Small intestine (tissue), 7 donors: Measurements from ENCODE around the gene FBXL13. TPM values are rescaled to one million over a fixed set of nuclear protein-coding genes. Genes with fewer than 3 reads are reported as not detected.
"Not testable (repeated sequence)": the region's sequence is repeated elsewhere in the genome, so short reads cannot be mapped to it uniquely, and the experiment has no call there.

ENCODE experiments used
- DNase-seq, 2 donors: peaks; one replicate each; pipeline versions ENCODE4 v3.0.0 to v3.0.0-alpha.2; 2013
- FAIRE-seq: peaks from 2 replicates; lab custom pipeline; 2012; peaks lifted over from hg19 to GRCh38; lab: Jason Lieb, UNC
- H3K27ac ChIP-seq, 3 donors: one replicate each; pipeline ENCODE4 v1.5.1; 2013; ENCODE audit warnings: low read length in 2 of 3, mild to moderate bottlenecking in 2 of 3, control low read depth in 1 of 3, inconsistent platforms in 1 of 3, low read depth in 1 of 3, moderate library complexity in 1 of 3
- H3K27me3 ChIP-seq, 3 donors: one replicate each; pipeline ENCODE4 v1.6.1; 2013; ENCODE audit warnings: low read length in 3 of 3, inconsistent platforms in 1 of 3; ENCODE audit not compliant: control insufficient read depth in 3 of 3, insufficient read depth in 3 of 3
- H3K36me3 ChIP-seq, 3 donors: one replicate each; pipeline ENCODE4 v1.6.1; 2013; ENCODE audit warnings: low read length in 3 of 3, inconsistent platforms in 1 of 3, low read depth in 1 of 3, mild to moderate bottlenecking in 1 of 3, moderate library complexity in 1 of 3; ENCODE audit not compliant: control insufficient read depth in 3 of 3, insufficient read depth in 2 of 3
- H3K4me1 ChIP-seq, 3 donors: one replicate each; pipeline ENCODE4 v1.6.1; 2013; ENCODE audit warnings: low read length in 2 of 3, inconsistent platforms in 1 of 3, low read depth in 1 of 3, mild to moderate bottlenecking in 1 of 3, moderate library complexity in 1 of 3; ENCODE audit not compliant: control insufficient read depth in 3 of 3, insufficient read depth in 2 of 3
- H3K4me3 ChIP-seq, 3 donors: one replicate each; pipeline ENCODE4 v1.5.1; 2013; ENCODE audit warnings: low read length in 3 of 3, control low read depth in 1 of 3, inconsistent platforms in 1 of 3, low read depth in 1 of 3, mild to moderate bottlenecking in 1 of 3, moderate library complexity in 1 of 3
- H3K9me3 ChIP-seq, 2 donors: one replicate each; pipeline ENCODE4 v1.6.1; 2013; ENCODE audit warnings: low read depth in 1 of 2, low read length in 1 of 2; ENCODE audit not compliant: control insufficient read depth in 2 of 2, insufficient read depth in 1 of 2
- WGBS, 3 donors: extraction: QIAGEN DNeasy Blood & Tissue Kit; methylation state at CpG; one replicate each; pipeline ENCODE4 v1.1.7; 2013; 5-methylcytosine and 5-hydroxymethylcytosine counted together
- polyA plus RNA-seq, 4 donors: library from polyadenylated mRNA; stranded (reverse) in 3 of 4; unstranded in 1 of 4; fragments of 200-250 nt in 3 of 4; fragments of 120-200 nt in 1 of 4; gene quantifications; one replicate each; pipeline versions ENCODE4 v1.2.1 to v1.2.3, GENCODE V29; 2013
- donor health status: healthy with polysubstance abuse.
- donor health status: control.
- donor health status: control.
- donor health status: Bipolar disorder and iron deficiency.
- donor health status: healthy.

FBXL13 gene
- polyA plus RNA-seq, 4 donors, result 0.10 to 0.38 TPM; not detected in 2

DNA sequence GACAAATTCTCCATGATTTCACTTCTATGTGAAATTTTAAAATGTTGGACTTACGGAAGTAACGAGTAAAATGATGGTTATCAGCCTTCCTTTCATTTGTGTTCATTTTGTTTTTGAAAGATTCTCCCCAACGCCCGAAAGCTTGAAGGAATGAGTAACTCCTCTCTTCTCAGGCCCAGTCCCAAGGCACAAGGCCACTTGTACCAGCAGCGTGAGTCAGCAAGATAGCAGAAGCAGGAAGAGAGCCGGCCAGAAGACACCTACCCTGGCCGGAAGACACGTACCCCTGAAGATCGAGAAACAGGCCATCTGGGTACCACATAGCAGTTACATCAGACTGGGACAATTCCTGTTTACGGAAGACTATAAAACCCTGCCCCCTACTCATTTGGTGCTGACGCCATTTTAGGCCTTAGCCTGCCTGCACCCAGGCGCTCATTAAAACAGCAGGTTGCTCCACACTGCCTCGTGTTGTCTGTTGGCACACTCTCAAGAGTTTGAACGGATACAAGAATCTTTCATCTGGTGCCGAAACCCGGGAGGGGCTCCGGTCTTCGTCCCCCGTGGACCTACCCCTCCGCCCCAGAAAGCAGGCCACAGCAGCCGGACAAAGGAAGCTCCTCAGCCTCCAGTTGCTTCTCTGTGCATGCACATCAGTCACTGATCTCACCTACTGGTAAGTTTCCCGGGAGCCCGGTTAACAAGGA is 101.3 kb downstream of the FBXL13 start:
- FAIRE-seq (no peak), DNase-seq (no peak)
- 91 to 92% (median 91%) methylated on average over 23 of the region's 23 CpGs for WGBS, 3 donors
- H3K36me3 ChIP-seq, result no peaks in the 10 kb centered on the region
- no peaks in the 10 kb centered on the region for H3K9me3 ChIP-seq
- H3K4me3 ChIP-seq, result no peak overlapping the region
- H3K27me3 ChIP-seq, result no peaks in the 10 kb centered on the region
- no peaks in the 10 kb centered on the region for H3K4me1 ChIP-seq
- H3K27ac ChIP-seq, result no peak overlapping the region

GRCh38 chr7:102967798-102968197 is 106.8 kb downstream of the FBXL13 start:
- Histone ChIP-seq H3K27me3 (no peaks in the 10 kb centered on the region), H3K4me1 (no peaks in the 10 kb centered on the region), H3K27ac (no peak overlapping the region), H3K36me3 (no peaks in the 10 kb centered on the region), H3K4me3 (no peak overlapping the region), H3K9me3 (no peaks in the 10 kb centered on the region)
- DNase-seq (no peak), FAIRE-seq (no peak)

DNA sequence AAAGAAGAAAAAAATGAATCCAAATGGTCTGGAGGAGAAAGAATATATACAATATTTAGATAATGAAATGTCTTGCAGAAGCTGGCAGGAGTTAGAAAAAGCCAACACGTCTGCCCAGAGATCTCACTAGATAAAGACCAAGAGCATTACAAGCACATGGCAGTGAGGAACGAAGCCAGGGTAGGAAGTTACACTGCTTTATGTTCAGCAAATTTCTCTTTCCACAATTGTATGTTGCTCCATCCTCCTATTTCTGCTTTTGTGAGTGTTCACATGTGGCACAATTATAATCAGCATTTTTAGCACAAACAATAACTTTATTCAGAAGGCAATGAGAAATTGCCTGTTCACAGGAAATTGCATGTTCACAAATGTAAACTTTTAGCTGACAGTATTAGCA is 108.1 kb downstream of the FBXL13 start:
- Histone ChIP-seq H3K9me3 (no peaks in the 10 kb centered on the region), H3K4me1 (no peaks in the 10 kb centered on the region), H3K4me3 (no peak overlapping the region), H3K27ac (no peak overlapping the region), H3K36me3 (no peaks in the 10 kb centered on the region), H3K27me3 (no peaks in the 10 kb centered on the region)
- WGBS, 3 donors, result 38 to 62% (median 58%) methylated on average over 2 of the region's 2 CpGs
- DNase-seq, result no peak
- no peak for FAIRE-seq

- not testable (repeated sequence) for H3K4me3 ChIP-seq, H3K36me3 ChIP-seq, H3K4me1 ChIP-seq, H3K9me3 ChIP-seq, FAIRE-seq, H3K27me3 ChIP-seq, DNase-seq, H3K27ac ChIP-seq
- 60 to 81% (median 70%) methylated on average over 1 of the region's 2 CpGs for WGBS, 3 donors
These were observed 112.6 kb downstream of the FBXL13 start for GRCh38 chr7:102961993-102962392.

DNA sequence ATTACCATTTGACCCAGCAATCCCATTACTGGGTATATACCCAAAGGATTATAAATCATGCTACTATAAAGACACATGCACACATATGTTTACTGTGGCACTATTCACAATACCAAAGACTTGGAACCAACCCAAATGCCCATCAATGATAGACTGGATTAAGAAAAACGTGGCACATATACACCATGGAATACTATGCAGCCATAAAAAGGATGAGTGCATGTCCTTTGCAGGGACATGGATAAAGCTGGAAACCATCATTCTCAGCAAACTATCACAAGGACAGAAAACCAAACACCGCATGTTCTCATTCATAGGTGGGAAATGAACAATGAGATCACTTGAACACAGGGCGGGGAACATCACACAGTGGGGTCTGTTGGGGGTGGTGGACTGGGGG is 116.6 kb downstream of the FBXL13 start:
- H3K27ac ChIP-seq, H3K9me3 ChIP-seq, H3K4me1 ChIP-seq, DNase-seq, FAIRE-seq, H3K4me3 ChIP-seq, H3K27me3 ChIP-seq, H3K36me3 ChIP-seq: not testable (repeated sequence)
- 80 to 85% (median 80%) methylated on average over 3 of the region's 3 CpGs for WGBS, 3 donors

DNA sequence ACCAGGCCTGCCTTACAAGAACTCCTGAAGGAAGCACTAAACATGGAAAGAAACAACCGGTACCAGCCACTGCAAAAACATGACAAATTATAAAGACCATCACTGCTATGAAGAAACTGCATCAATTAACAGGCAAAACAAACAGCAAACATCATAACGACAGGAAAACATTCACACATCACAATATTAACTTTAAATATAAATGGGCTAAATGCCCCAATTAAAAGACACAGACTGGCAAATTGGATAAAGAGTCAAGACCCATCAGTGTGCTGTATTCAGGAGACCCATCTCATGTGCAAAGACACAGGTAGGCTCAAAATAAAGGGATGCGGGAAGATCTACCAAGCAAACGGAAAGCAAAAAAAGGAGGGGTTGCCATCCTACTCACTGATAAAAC is 120.2 kb downstream of the FBXL13 start:
- not testable (repeated sequence) for H3K4me3 ChIP-seq, DNase-seq, H3K27ac ChIP-seq, H3K9me3 ChIP-seq, H3K4me1 ChIP-seq, FAIRE-seq, H3K27me3 ChIP-seq, H3K36me3 ChIP-seq
- 83 to 97% (median 84%) methylated on average over 4 of the region's 4 CpGs for WGBS, 3 donors

DNA sequence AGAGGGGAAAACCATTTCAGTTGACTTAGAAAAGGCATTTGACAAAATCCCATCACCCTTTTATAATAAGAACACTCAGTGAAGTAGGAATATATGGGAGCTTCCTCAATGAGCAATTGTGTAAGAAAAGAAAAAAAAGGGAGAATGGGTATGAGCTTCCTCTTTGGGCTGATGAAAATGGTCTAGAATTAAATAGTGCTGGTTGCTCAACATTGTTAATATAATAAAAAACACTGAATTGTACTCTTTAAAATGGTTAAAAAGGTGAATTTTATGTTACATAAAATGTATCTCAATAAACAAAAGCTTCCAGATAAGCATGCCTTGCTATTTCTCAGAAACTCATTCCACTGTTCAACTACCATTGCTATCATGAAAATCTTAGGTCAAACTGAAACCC is 121.2 kb downstream of the FBXL13 start:
- FAIRE-seq (no peak), DNase-seq (no peak)
- Histone ChIP-seq H3K27me3 (no peaks in the 10 kb centered on the region), H3K4me1 (no peaks in the 10 kb centered on the region), H3K9me3 (no peaks in the 10 kb centered on the region), H3K27ac (no peak overlapping the region), H3K36me3 (no peaks in the 10 kb centered on the region), H3K4me3 (no peak overlapping the region)

DNA sequence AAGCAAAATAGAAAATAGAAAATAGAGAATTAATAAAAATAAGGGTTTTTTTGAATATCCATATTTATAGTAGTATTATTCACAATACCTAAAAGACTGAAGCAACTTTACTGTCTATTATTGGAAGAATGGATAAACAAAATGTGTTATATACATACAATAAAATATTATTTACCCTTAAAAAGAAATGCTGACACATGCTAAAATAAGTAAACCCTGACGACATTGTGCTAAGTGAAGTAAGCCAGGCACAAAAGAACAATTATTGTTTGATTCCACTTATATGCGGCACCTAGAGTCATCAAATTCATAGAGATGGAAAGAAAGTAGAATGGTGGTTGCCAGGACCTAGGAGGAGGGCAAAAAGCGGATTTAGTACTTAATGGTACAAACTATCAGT is 122.8 kb downstream of the FBXL13 start:
- no peak for FAIRE-seq
- no peak overlapping the region for H3K4me3 ChIP-seq
- no peaks in the 10 kb centered on the region for H3K9me3 ChIP-seq
- no peaks in the 10 kb centered on the region for H3K27me3 ChIP-seq
- no peaks in the 10 kb centered on the region for H3K4me1 ChIP-seq
- H3K27ac ChIP-seq, result no peak overlapping the region
- 93 to 94% (median 93%) methylated on average over 3 of the region's 3 CpGs for WGBS, 3 donors
- H3K36me3 ChIP-seq, result no peaks in the 10 kb centered on the region
- no peak for DNase-seq

DNA sequence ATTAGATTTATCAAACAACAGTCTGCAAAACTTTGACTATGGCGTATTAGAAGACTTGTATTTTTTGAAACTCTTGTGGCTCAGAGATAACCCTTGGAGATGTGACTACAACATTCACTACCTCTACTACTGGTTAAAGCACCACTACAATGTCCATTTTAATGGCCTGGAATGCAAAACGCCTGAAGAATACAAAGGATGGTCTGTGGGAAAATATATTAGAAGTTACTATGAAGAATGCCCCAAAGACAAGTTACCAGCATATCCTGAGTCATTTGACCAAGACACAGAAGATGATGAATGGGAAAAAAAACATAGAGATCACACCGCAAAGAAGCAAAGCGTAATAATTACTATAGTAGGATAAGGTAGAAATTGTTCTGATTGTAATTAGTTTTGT is 130.4 kb downstream of the FBXL13 start:
- FAIRE-seq (no peak), DNase-seq (no peak)
- H3K4me3 ChIP-seq, result no peak overlapping the region
- 93 to 95% (median 94%) methylated on average over 4 of the region's 4 CpGs for WGBS, 3 donors
- no peaks in the 10 kb centered on the region for H3K27me3 ChIP-seq
- no peaks in the 10 kb centered on the region for H3K36me3 ChIP-seq
- H3K4me1 ChIP-seq, result no peaks in the 10 kb centered on the region
- no peak overlapping the region for H3K27ac ChIP-seq
- no peaks in the 10 kb centered on the region for H3K9me3 ChIP-seq
